ENCODE data around the gene ITGA6.
A peak's percentile ranks its signal among the peaks of the same experiment; 100 is the strongest.

ITGA6 gene

DNA sequence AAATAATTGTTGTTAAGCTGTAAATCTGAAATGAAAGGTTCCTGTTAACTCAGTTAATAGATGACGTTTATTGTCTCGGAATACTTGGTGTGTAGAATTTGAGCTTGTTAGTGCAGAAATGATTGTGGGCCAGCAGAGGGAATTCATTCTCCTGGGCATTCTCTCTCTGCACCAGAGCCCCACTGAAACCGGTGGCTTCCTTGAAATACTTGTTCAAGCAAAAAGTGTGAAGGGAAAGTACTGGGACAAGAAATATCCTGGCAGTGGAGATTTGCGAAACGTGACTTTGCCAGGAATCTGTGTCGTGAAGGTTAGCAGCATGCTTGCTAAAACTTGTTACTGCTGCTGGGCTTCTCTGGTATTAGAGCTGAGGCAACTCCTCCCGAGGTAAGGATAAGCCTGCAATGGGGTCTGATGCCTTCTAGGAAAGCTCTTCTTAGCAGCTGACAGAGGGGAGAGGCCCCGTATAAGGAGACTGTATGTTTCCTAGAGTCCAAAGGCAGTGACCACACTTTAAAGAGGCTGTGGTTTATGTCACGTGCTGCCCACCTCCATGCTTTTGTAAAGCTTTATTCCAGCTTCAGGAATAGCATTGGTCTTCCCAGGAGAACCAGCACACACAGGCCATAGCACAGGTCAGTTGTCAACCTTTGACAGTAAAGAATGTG, 2.0 kb downstream of the ITGA6 start:
- H3K4me1 ChIP-seq (ENCODE audit: insufficient read depth, low read length): peaks cover 40% of the 10 kb centered on the region
- H3K36me3 ChIP-seq (ENCODE audit: insufficient read depth, low read length): no peaks in the 10 kb centered on the region
- no peaks in the 10 kb centered on the region for H3K9me3 ChIP-seq (ENCODE audit: control insufficient read depth, insufficient read depth, low read length)
- H3K9ac ChIP-seq (ENCODE audit: low read depth, low read length): peak overlapping the region; percentile 85

DNA sequence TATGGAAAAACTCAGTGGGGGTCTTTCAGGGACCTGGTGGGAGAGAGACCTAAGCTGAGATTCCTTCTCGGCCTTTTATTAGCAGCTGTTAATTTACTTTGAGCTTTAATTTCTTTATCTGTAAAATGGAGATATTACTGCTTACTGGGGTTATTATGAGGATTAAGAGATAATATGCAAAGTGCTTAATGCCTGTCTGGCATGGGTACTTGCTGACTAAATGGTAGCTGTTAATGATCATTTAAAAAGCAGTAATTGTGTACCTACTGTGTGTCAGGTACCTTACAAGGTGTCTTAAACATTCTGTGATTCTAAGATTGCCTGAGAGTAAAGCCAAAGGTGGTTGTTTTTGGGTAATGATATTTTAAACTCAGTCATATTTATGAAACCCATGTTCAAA, 2.6 kb downstream of the ITGA6 start:
- Histone ChIP-seq H3K36me3 (ENCODE audit: insufficient read depth, low read length) (no peaks in the 10 kb centered on the region), H3K9me3 (ENCODE audit: control insufficient read depth, insufficient read depth, low read length) (no peaks in the 10 kb centered on the region), H3K9ac (ENCODE audit: low read depth, low read length) (no peak overlapping the region; the same call in 1 of the 2 replicates), H3K4me1 (ENCODE audit: insufficient read depth, low read length) (peaks cover 45% of the 10 kb centered on the region)

DNA sequence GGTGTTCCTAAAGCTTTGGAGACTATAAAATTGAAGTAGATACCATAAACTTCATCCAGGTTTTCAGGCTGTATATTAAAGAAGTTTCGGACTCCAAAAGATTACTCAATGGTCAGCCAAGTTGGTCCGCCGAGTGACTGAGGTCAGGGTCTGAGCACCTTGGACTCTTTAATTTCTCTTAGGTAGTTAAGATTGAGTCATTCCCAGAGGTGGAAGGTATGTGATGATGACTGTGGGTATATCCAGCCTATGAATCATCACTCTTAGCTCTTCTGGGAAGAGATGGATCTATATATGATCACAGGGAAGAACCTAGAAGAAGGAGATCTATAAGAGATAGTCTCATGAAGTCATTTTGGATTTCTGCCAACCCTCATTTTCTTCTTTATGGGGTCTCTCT, 3.3 kb downstream of the ITGA6 start:
- Histone ChIP-seq H3K36me3 (ENCODE audit: insufficient read depth, low read length) (no peaks in the 10 kb centered on the region), H3K9me3 (ENCODE audit: control insufficient read depth, insufficient read depth, low read length) (no peaks in the 10 kb centered on the region), H3K9ac (ENCODE audit: low read depth, low read length) (no peak overlapping the region), H3K4me1 (ENCODE audit: insufficient read depth, low read length) (peaks cover 51% of the 10 kb centered on the region)

DNA sequence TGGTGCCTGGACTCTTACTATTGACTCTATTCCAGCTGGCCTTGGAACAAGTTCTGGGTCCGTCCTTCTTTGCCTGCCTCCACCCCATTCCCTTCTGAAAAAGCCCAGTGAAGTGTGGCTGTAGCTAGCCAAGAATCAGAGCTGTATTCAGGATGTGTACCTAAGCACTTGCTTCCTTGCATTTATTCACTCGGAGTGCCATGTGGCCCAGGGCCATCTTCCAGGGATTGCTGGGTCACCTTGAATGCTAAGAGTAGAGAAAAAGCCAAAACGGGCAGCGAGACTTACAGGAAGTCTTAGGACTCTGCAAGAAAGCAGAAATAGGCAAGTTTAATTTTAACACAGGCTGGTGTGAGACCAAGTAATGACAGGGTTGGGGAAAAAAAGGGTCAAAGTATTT, 4.1 kb downstream of the ITGA6 start:
- H3K4me1 ChIP-seq (ENCODE audit: insufficient read depth, low read length): peaks cover 59% of the 10 kb centered on the region
- no peak overlapping the region; the same call in 1 of the 2 replicates for H3K9ac ChIP-seq (ENCODE audit: low read depth, low read length)
- no peaks in the 10 kb centered on the region for H3K36me3 ChIP-seq (ENCODE audit: insufficient read depth, low read length)
- H3K9me3 ChIP-seq (ENCODE audit: control insufficient read depth, insufficient read depth, low read length): no peaks in the 10 kb centered on the region

DNA sequence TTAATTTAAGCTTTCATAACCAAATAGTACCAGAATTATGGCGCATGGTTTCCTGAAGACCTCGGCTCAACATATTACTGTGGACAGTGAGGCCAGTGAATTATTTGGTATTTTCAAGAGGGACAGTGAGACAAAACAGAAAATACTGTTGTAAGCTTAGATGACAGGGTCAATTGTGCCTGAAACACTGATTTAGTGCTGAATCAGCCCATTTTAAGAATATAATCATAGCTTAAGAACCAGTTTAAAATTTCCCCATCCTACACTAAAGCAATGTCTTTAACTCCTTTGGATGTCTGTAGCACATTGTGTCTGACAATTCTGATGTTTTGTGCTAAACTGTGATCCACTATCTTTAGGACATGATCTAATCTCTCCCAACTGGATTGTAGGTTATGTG, 4.6 kb downstream of the ITGA6 start:
- Histone ChIP-seq H3K9ac (ENCODE audit: low read depth, low read length) (no peak overlapping the region), H3K9me3 (ENCODE audit: control insufficient read depth, insufficient read depth, low read length) (no peaks in the 10 kb centered on the region), H3K36me3 (ENCODE audit: insufficient read depth, low read length) (no peaks in the 10 kb centered on the region), H3K4me1 (ENCODE audit: insufficient read depth, low read length) (peaks cover 64% of the 10 kb centered on the region)

DNA sequence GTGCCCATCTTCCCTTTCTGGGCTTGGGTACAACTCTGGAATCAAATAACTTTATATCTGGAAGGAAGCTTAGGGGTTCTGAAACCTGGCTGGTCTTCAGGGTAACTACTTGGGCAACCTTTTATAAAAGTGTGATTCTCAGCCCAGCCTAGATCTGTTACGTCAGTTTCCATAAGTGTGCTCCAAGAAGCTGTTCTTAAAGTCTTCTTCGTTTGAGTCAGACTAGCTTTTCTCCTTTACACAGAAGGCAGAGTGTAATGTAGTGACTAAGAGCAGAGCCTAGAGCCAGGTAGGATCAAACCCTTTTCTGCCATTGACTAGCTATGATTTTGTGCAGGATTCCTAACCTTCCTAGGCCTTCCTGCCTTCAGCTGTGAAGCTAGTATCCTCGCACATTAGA, 5.8 kb downstream of the ITGA6 start:
- H3K4me1 ChIP-seq (ENCODE audit: insufficient read depth, low read length): peaks cover 67% of the 10 kb centered on the region
- H3K36me3 ChIP-seq (ENCODE audit: insufficient read depth, low read length): no peaks in the 10 kb centered on the region
- no peak overlapping the region for H3K9ac ChIP-seq (ENCODE audit: low read depth, low read length)
- H3K9me3 ChIP-seq (ENCODE audit: control insufficient read depth, insufficient read depth, low read length): no peaks in the 10 kb centered on the region

DNA sequence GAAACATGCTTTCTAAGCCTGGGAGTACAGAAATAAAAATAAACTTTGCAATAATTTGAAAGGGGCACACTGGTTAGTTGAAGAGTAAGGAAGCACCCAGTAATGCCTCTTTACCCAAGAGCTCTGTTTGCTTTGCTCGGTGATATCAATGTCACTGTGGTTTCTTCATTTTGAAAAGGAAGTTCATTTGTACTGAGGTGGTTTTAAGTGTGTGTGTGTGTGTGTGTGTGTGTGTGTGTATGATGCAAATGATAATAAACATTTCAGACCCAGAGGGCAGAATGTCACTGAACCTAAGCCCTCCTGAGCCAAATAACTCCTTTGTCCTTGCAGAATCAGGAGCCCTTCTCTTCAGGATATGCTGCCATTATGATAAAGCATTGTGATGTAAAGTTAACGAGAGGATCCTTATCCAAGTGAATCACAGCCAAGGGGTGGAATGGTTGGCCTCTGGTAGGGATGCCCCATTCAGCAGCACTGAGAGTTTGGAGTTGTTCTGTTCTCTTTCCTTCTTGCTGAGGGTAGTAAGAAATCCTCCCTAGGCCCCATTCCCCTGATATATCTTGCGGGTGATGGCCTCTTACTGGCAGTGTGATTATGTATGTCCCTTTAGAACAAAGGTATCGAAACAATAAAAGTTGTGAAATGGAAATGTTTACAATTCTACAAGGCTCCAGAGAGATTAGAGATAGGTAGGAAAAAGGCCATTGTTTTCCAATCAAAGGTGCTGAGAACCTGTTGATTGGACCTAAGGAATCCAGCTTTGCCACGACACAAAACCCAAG, 7.6 kb downstream of the ITGA6 start:
- Histone ChIP-seq H3K9ac (ENCODE audit: low read depth, low read length) (no peak overlapping the region), H3K4me1 (ENCODE audit: insufficient read depth, low read length) (peaks cover 79% of the 10 kb centered on the region)

DNA sequence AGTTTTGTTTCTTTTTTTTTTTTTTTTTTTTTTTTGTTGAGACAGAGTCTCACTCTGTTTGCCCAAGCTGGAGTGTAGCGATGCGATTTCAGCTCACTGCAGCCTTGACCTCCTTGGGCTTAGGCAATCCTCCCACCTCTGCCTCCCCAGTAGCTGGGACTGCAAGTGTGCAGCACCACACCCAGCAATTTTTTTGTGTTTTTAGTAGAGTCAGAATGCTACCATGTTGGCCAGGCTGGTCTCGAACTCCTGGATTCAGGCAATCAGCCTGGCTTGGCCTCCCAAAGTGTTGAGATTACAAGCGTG, 8.2 kb downstream of the ITGA6 start:
- peaks cover 81% of the 10 kb centered on the region for H3K4me1 ChIP-seq (ENCODE audit: insufficient read depth, low read length)
- no peaks in the 10 kb centered on the region for H3K9me3 ChIP-seq (ENCODE audit: control insufficient read depth, insufficient read depth, low read length)
- no peaks in the 10 kb centered on the region for H3K36me3 ChIP-seq (ENCODE audit: insufficient read depth, low read length)

More for the DNA sequence above, 7.6 kb downstream of the ITGA6 start:
- no peaks in the 10 kb centered on the region for H3K9me3 ChIP-seq (ENCODE audit: control insufficient read depth, insufficient read depth, low read length)
- no peaks in the 10 kb centered on the region for H3K36me3 ChIP-seq (ENCODE audit: insufficient read depth, low read length)

DNA sequence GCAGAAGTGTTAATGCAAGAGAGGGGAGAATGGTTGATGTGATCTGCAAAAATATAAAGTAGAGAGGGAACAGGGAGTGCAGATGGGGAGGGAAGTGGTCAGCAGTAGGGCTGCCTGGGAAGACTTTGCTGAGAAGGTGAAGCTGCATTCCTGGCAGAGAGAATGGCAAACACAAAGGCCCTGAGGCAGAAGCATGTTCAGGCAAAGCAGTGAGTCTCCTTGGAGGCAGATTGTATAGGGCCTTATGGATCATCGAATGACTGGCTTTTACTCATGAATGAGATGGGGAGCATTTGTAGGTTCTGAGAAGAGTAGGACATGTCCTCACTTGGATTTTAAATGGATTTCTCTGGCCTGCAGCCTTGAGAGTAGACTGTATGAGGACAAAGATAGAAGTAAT, 9.5 kb downstream of the ITGA6 start:
- no peaks in the 10 kb centered on the region for H3K9me3 ChIP-seq (ENCODE audit: control insufficient read depth, insufficient read depth, low read length)
- H3K9ac ChIP-seq (ENCODE audit: low read depth, low read length): no peak overlapping the region
- H3K4me1 ChIP-seq (ENCODE audit: insufficient read depth, low read length): peaks cover 80% of the 10 kb centered on the region
- no peaks in the 10 kb centered on the region for H3K36me3 ChIP-seq (ENCODE audit: insufficient read depth, low read length)

More for the DNA sequence above, 8.2 kb downstream of the ITGA6 start:
- H3K9ac ChIP-seq (ENCODE audit: low read depth, low read length): no peak overlapping the region

DNA sequence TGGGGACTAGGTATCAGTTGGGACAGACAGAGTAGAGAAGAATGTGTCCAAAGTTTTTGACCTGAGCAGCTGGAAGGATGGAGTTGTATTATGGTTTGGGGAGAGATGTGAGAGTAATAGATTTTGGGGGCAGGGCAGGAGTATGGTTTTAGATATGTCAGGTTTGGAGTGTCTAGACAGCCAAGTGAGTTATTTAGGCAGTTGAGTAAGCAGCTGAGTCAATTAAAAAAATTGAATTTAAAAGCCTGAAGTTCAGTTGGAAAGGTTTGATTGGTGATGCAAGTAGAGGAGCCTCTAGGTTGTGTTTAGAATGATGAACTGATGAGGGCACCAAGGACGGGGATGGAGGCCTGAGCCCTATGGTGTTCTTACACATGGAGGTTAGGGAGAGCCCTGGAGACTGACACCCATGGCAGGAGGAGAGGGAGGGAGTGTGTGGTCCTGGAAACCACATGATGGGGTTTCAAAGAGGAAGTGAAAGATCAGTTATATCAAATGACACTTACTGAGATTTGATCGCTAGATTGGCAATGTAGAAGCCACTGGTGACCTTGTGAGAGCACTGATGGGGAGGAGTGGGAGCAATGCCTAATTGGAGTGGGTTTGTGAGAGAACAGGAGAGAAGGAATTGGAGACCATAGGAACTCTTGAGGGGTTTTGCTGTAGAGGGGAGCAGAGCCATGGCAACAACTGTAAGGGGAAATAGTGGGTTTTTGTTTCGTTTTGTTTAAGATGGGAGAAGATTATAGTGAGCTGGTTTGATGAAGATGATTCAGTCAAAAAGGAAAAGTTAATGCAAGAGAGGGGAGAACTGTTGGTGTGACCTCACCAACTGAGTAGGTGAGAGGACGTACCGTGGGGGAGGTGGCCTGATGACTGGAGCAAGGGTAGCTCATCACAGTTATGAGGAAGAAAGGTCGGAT, 10.3 kb downstream of the ITGA6 start:
- H3K9me3 ChIP-seq (ENCODE audit: control insufficient read depth, insufficient read depth, low read length): no peaks in the 10 kb centered on the region
- peaks cover 78% of the 10 kb centered on the region for H3K4me1 ChIP-seq (ENCODE audit: insufficient read depth, low read length)
- no peaks in the 10 kb centered on the region for H3K36me3 ChIP-seq (ENCODE audit: insufficient read depth, low read length)
- no peak overlapping the region for H3K9ac ChIP-seq (ENCODE audit: low read depth, low read length)

DNA sequence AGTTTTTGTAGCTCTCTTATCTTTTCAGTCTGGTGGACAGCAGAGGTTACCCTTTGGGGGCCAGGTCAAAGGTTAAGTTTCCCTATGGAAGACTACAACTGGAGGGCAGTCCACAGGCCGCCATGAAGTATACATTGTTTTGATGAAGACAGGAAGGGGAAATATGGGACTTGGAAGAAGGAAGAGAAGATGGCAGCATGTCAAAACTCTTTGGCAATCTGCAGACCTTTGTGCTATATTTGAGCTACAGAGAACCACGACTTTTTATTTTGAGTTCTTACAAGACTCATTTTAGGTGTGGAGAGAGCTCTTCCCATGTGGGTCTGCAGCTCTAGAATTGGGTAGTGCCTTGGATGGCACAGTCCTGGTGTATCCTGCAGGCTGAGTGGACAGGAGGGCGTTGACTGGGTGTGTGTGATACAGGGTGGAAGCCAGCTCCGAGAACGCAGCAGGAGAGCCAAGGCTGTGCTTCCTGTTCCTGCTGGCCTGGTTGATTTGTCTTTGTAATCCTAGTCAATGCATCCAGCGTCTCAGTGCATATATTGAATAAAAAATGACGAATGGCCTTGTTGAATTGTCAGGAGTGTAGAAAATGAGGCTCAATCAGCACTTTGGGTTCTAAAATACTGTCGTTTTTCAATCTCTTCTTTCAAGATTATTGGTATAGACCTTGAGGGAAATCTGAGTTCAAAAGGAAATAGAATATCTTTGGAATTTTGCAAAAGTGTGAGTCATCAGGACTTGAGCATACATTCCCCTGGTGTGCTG, 11.5 kb downstream of the ITGA6 start:
- H3K4me1 ChIP-seq (ENCODE audit: insufficient read depth, low read length): peaks cover 67% of the 10 kb centered on the region
- no peaks in the 10 kb centered on the region for H3K36me3 ChIP-seq (ENCODE audit: insufficient read depth, low read length)
- no peaks in the 10 kb centered on the region for H3K9me3 ChIP-seq (ENCODE audit: control insufficient read depth, insufficient read depth, low read length)
- no peak overlapping the region for H3K9ac ChIP-seq (ENCODE audit: low read depth, low read length)

DNA sequence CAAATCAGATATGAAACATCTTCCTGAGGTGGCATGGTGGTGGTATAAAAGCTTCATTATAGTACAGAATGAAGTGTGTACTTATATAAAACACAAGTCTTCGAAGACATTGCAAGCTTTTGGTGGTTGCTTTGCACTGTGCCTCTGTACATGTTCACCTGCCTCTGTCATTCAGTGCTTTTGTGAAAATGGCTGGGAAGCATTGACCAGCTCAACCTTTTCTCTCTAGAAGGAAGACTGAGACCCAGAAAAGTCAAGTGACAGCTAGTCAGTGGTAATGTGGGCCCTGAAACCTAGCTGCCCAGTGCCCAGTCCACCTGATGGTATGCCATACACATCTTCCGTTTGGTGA, 12.1 kb downstream of the ITGA6 start:
- Histone ChIP-seq H3K4me1 (ENCODE audit: insufficient read depth, low read length) (peaks cover 61% of the 10 kb centered on the region), H3K36me3 (ENCODE audit: insufficient read depth, low read length) (no peaks in the 10 kb centered on the region), H3K9me3 (ENCODE audit: control insufficient read depth, insufficient read depth, low read length) (no peaks in the 10 kb centered on the region), H3K9ac (ENCODE audit: low read depth, low read length) (no peak overlapping the region)

DNA sequence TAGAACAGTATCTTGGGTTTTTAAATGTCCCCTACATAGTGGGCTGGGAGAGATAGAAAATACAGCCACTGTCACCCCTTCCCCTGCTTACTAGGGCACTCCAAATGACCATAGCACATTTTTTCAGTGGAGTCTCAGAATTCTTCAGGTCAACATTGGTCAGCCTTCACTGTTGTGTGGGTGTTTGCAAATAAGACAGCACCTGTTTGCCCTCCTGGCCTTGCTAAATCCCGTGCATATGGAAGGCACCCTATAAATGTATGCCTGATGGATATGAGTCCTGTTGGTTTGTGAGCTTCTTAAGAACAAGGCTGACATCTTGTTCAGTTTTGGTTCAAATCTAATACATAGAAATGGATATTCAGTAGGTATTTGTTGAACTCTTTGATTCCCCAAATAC, 12.5 kb downstream of the ITGA6 start:
- no peak overlapping the region for H3K9ac ChIP-seq (ENCODE audit: low read depth, low read length)
- H3K36me3 ChIP-seq (ENCODE audit: insufficient read depth, low read length): no peaks in the 10 kb centered on the region
- H3K4me1 ChIP-seq (ENCODE audit: insufficient read depth, low read length): peaks cover 57% of the 10 kb centered on the region
- H3K9me3 ChIP-seq (ENCODE audit: control insufficient read depth, insufficient read depth, low read length): no peaks in the 10 kb centered on the region

DNA sequence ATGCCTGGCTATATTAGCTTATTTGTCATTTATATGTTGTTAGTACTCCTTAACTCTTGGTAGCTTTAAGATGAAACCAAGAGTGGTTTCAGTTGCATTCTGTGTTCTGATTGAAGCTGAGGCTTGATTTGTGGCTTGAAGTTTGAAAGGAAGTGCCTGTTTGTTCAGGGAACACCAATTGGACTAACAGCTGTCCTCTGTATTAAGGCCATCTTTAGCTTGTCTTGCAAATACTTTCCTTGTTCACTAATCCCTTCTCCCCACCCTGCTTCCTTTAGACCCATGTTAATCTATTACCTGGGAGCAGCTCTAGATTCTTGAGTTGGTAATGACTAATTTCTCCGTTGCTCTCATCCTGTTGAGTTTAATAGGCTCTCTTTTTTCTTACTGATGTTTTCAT, 13.4 kb downstream of the ITGA6 start:
- peaks cover 49% of the 10 kb centered on the region for H3K4me1 ChIP-seq (ENCODE audit: insufficient read depth, low read length)
- H3K36me3 ChIP-seq (ENCODE audit: insufficient read depth, low read length): no peaks in the 10 kb centered on the region
- H3K9ac ChIP-seq (ENCODE audit: low read depth, low read length): no peak overlapping the region
- no peaks in the 10 kb centered on the region for H3K9me3 ChIP-seq (ENCODE audit: control insufficient read depth, insufficient read depth, low read length)

Measured in ES-I3 (cell line).